Astrocyte of the spinal cord (primary cell): Measurements from ENCODE around the gene NAALAD2.

Source experiments
- DNase-seq: peaks from one replicate; pipeline ENCODE4 v3.0.0; 2011; ENCODE audit warnings: low read depth, low spot score
- H3K4me3 ChIP-seq: 2 replicates; pipeline ENCODE4 v1.5.1; 2011; ENCODE audit warnings: low read depth, mild to moderate bottlenecking, low read length, moderate library complexity
- in situ Hi-C: cut with HindIII; loops from 2 replicates; pipeline ENCODE4 v1.10.0; 2017; ENCODE audit warnings: low sequenced_read_pairs
- TF ChIP-seq, protein P1 (sequence below): IDR thresholded peaks from 2 replicates; pipeline ENCODE4 v1.5.1; 2012; ENCODE audit warnings: low read depth, mild to moderate bottlenecking, low read length, inconsistent platforms

Gene NAALAD2

DNA sequence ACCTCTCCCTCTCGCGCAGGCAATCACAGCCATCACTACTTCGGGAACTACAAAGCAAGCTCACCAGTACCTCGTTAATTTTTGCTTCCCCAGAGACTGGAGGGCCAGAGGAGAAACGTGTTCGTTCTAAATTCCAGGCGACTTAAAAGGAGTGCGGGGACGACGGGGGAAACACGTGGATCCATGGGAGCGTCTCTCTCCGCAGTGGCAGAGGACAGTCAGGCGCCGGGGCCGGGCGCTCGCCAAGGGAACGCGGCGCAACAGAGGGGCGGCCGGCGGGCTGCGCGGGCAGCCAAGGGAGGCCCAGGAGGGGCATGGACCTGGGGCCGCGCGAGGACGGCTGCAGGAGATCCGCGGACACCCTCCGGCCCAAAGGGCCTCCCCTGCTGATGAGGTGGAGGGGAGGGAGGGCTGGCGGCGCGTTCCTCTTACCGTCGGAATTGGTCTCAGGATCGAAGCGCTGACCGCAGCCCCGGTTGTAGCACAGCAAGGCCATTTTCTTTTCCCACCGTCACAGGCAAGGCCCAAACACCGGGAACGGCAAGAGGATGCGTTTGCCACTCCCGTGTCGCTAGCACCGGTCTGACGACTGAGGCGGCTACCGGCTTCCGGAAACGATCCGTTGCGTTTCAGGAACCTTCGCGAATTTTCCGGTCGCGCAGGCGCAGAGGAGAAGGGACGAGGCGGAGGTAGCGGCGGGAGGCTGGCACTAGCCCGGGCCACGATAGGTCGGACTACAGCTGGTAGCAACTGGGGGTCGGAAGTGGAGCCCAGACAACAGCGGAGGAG is 88.2 kb downstream of the NAALAD2 start, which contains the start of gene CHORDC1:
CHORDC1 (minus strand) TSS at position 591 of the 789 bp plus-strand sequence; CDS start at position 496, 95 bp downstream.
- H3K4me3 ChIP-seq: peak within 1 kb of the TSS; percentile 67
- DNase-seq: peak; percentile 82
- TF ChIP-seq, protein P1, sequence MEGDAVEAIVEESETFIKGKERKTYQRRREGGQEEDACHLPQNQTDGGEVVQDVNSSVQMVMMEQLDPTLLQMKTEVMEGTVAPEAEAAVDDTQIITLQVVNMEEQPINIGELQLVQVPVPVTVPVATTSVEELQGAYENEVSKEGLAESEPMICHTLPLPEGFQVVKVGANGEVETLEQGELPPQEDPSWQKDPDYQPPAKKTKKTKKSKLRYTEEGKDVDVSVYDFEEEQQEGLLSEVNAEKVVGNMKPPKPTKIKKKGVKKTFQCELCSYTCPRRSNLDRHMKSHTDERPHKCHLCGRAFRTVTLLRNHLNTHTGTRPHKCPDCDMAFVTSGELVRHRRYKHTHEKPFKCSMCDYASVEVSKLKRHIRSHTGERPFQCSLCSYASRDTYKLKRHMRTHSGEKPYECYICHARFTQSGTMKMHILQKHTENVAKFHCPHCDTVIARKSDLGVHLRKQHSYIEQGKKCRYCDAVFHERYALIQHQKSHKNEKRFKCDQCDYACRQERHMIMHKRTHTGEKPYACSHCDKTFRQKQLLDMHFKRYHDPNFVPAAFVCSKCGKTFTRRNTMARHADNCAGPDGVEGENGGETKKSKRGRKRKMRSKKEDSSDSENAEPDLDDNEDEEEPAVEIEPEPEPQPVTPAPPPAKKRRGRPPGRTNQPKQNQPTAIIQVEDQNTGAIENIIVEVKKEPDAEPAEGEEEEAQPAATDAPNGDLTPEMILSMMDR: no peak
- in situ Hi-C loops: no loop called here

DNA sequence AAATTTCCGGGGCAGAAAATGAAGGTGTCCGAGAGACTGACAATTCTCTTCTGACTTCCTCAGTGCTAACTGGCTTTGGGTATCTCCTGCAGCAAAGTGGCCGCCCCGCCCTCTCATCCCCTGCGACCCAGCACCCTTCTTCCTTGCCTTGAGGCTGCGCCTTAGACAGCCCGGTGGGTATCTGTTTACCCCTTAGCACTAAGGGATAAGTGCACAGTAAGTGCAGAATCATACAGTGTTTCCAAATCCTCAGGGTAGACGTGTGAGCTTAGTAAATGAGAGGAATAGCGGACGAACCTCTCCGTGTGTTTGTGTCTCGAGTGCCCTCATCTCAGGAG is 88.8 kb downstream of the NAALAD2 start:
- DNase-seq: no peak
- peak overlapping the region; percentile 67 for H3K4me3 ChIP-seq
- TF ChIP-seq, protein P1: no peak
- in situ Hi-C loops: no loop called here

DNA sequence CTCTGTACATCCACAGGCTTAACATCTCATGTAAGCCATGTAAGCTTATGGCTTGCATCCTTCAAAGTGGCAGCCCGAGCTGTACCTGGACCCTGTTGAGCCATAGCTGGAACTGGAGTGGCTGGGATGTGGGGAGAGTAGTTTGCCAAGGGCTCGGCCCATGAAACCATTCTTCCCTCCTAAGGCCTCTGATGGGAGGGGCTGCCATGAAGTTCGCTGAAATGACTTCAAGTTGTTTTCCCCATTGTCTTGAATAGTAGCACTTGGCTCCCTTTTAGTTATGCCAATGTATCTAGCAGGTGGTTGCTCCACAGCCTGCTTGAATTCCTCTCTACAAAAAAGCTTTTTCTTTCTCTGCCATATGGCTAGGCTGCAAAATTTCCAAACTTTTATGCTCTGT is 93.6 kb downstream of the NAALAD2 start:
- DNase-seq: no peak
- H3K4me3 ChIP-seq: no peak overlapping the region
- TF ChIP-seq, protein P1: no peak
- in situ Hi-C loops: no loop called here

DNA sequence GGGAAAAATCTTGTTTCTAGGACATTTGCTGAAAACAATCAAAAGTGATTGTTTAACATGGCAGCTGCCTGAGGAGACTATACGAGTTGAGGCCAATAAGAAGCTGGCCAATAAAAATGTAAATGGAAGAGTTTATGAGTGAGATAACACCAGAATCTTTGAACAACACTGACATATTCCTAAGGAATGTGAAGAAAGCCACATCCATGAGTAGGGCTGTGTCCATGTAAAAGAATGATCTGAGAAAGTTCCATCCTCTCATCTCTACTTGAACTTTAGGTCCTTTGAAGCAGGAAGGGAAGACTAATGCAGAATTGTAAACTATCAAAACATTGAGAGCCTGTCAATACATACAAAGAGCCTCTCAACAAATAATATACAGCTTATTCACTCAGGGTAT is 95.3 kb downstream of the NAALAD2 start:
- in situ Hi-C loops: no loop called here
- H3K4me3 ChIP-seq: no peak overlapping the region
- TF ChIP-seq, protein P1: no peak
- DNase-seq: peak; percentile 25

DNA sequence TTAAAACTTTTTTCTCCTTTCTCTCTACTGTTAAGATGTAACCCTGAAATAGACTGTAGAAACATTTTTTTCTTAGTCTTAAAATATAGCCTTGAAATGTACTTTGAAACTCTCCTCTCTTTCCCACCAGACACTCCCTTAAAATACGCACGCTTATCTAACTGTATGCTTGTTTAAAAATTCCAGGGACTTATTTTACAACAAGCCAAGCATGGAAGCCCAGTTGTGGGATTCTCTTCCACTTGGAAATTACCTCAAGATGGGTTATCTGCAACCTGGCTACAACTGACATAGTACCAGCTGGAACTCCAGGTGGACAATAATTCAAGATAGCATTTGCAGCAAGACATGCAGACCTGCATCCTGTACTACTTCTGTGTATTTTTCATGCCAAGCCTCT is 100.5 kb downstream of the NAALAD2 start:
- in situ Hi-C loops: no loop called here
- no peak overlapping the region for H3K4me3 ChIP-seq
- DNase-seq: no peak
- TF ChIP-seq, protein P1: no peak

DNA sequence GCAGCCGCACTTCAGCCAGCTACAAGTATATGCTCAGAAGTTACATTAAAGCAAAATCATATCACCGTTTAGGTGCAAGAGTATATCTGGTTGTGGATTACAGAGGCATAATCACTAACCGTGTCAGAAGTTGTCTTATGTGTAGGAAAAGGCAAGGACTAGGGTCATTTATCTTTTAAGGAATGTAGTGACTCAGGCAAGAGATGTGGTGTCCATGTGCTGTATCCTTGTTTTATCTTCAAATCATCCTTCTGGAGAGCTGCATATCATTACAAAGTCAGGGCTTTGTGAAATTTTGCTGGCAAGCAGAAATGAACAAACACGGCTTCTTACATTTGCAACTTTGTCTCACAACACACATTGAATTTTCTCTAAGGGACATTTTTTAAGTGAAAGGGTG is 101.1 kb downstream of the NAALAD2 start:
- H3K4me3 ChIP-seq: no peak overlapping the region
- no peak for DNase-seq
- TF ChIP-seq, protein P1: no peak
- in situ Hi-C loops: no loop called here
